ENCODE data around the gene IRF9.

DNA sequence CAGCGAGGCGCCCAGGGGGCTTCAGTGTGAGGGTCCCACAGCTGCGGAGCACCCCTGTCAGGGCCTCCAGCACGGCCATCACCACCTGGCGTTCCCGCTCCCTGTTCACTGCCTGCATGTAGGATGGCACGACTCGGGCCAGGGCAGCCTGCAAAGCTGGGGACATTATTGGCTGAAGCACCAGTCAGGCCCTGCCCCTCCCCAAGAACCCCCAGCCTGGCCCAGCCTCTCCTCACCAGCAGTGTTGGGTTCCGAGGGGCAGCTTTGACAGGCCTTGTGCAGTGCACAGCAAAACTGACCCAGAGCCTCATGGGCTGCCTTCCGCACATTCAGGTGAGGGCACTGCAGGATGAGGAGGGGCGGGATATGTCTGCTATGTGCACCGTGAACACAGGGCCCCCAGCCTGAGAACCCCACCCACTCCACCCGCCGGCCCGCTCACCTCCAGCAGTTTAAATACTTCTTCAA lies 22.0 kb downstream of the IRF9 start:
- TF ChIP-seq CTCF (IDR thresholded peaks at IDR 0.05; ENCODE audit: insufficient read depth, low read length) = no peak
- no peak for TF ChIP-seq GABPA (IDR thresholded peaks at IDR 0.05; ENCODE audit: low read depth)

Data from HL-60 (cell line).